Muscle of back (tissue), 11 donors: ENCODE measurements around the gene CDKAL1. TPM values are rescaled to one million over a fixed set of nuclear protein-coding genes. Genes with fewer than 3 reads are reported as not detected.
A peak's percentile ranks its signal among the peaks of the same experiment; 100 is the strongest.
"Not testable (repeated sequence)": the region's sequence is repeated elsewhere in the genome, so short reads cannot be mapped to it uniquely, and the experiment has no call there.

ENCODE experiments used
- DNase-seq, 3 donors: peaks; one replicate each; pipeline versions ENCODE4 v3.0.0 to v3.0.0-alpha.2; 2013
- polyA plus RNA-seq, 10 donors: library from polyadenylated mRNA; unstranded; fragments of 120-200 nt; gene quantifications; one replicate each; pipeline ENCODE4 v1.2.1, GENCODE V29; 2013; ENCODE audit not compliant: insufficient read length in 10 of 10

The CDKAL1 gene
- polyA plus RNA-seq, 10 donors, result 10.7 to 17.1 (median 13.9) TPM

DNA sequence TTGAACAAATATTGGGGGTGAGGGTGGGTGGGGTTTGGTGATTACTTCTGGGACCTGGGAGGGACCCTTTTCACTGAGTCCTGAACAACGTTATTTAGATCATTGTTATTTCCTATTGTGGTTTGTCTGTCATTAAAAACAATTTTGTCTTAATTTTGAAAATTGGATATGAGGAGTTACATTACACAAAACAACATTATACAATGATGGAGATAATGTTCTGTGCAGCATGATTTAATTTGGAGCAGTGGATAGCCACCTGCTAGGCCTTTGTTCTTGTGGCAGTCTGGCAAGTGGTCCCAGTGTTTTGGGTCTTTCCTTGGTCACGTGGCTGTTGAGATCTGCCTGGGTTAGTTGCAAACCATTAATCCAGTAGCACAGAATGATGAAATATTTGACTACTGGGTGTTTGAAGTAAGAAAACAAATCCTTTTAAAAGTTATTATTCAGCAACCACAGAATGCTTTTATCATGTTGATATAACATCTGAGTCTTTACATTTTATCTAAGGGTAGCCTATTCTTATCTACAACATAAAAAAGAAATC is 172.8 kb downstream of the CDKAL1 start:
- no peak for DNase-seq

DNA sequence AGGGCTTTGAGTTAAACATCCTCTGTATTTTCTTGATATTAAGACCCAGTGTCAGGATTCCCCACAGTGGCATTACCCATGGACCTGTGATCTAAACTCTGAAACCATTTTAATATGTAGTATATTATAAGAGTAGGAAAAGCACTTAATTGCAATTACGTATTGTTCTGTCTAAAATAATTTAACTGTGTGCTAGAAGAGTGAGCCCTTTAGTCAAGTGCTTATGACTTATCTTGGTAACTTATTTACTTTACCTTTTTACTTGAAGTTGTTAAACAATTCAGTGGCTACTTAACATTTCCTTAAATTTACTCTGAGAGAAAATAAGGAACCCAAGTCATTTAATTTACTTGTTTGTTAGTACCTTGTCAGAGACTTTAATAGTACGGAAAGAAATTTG is 173.6 kb downstream of the CDKAL1 start:
- DNase-seq, result no peak

DNA sequence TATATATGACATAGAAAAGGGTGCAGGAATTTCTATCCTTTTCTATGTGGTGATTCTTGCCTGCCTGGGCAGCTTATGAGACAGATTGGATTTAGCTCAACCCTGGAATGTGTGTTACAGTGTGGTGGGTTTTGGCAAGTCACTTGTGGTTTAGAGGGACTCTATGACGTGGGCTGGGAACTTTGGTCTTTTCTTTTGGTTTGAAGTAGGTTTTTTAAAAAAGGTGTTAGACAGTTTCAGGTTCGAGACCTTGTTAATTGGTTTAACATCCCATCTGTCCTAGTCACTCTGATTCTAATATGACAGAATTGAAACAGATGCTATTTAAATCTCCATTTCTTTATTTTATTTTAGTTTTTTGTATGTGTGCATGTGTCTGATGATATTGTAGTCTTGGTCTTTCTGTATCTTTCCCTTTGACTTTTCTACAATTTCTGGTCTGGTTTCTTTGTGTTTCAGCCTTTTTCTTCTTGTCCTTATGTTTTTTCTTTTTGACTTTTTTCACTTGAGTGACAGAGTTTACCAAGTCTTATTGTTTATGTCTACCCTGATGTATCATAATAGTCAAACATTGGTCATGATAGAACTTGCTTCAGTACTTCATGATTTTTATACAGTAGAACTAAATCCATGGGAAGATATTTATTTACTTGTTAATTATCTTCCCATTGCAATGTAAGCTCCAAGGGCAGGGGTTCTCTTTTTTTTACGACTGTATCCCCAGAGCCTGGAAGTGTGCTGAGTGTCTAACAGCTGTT is 174.3 kb downstream of the CDKAL1 start:
- no peak for DNase-seq

DNA sequence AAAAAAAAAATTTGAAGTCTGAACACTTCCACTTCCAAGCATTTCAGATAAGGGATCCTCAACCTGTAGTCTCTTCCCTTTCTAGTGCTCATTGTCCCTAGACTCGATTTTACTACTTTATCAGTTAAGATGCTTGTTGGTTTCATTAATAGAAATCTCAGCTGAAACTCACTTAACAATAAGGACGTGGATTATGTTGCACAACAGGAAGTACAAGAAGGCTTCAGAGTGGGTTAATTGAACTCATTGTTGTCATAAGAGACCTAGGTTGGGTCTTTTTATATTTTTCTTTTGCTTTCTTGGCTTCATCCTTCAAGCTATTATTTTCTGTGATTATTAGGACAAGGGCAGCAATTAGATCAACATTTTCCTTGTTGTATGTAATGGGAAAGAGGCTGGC is 175.2 kb downstream of the CDKAL1 start:
- no peak for DNase-seq

DNA sequence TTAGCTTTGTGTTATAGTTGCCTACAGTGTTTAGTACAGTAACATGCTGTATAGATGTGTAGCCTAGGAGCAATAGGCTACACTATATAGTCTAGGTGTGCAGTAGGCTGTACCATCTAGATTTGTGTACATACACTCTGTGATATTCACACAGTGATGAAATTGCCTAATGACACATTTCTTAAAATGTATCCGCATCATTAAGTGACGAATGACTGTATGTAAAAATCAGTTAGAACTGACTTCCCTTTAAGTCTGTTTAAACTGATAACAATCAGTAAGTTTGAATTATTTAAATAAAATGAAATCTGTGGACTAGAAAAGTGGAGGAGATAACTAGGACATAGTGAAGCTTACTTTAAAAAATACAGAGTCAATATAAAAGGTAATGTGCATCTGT is 176.1 kb downstream of the CDKAL1 start:
- DNase-seq, result no peak

DNA sequence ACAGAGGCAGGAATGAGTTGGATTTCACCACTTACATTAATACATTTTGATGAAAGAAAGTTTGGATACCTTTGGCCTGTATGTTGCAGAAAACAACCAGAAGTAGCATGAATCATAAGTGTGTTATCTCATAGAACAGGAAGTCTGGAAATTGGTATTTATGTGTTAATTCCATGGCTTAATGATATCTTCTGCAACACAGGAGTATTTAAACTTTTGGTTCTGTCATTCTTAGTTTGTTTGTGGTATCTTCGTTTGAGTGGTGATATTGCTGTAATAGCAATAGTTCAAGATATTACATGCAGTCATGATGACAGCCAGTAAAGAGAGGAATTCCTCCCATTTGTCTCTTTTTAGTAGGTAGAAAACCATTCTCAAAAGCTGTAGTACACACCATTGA is 177.3 kb downstream of the CDKAL1 start:
- no peak for DNase-seq

DNA sequence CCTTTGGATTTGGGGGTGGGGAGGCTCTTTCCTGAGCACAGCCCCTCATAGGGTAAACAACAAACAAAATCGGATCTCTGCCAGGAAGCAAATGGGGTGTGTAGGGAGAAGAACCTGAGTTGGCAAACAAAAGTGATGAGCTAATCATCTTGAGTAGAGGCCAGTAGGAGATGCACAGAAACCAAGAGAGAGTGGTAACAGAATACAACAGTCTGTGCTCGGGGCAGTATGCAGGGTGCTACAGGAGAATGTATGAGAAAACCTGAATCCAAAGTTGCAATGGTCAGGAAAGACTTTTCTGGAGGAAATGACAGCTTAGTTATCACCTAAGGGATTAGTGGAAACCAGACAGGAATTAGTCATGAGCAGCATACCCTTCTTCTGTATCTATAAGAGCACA is 177.8 kb downstream of the CDKAL1 start:
- no peak for DNase-seq

DNA sequence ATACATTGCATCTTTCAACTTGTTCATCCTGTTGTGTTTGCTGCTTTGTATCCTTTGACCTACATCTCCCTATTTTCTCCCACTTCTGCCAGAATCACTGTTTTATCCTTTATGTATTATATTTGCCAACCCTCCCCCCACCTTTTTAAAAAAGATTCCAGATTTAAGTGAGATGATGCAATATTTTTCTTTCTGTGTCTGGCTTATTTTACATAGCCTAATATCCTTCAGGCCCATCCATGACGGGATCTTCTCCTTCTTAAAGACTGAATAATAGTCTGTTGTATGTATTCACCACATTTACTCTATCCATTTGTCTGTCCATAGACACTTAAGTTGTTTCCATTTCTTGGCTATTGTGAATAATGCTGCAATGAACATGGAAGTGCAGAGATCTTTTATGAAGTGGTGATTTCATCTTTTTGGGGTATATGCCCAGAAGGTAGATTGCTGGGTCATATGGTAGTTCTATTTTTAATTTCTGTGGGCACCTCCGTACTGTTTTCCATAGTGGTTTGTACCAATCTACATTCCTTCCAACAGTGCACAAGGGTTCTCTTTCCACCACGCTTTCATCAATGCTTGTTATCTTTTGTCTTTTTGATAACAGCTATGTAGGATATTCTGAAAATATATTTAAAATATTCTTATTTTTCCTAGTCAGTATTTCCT is 181.0 kb downstream of the CDKAL1 start:
- DNase-seq, result no peak

DNA sequence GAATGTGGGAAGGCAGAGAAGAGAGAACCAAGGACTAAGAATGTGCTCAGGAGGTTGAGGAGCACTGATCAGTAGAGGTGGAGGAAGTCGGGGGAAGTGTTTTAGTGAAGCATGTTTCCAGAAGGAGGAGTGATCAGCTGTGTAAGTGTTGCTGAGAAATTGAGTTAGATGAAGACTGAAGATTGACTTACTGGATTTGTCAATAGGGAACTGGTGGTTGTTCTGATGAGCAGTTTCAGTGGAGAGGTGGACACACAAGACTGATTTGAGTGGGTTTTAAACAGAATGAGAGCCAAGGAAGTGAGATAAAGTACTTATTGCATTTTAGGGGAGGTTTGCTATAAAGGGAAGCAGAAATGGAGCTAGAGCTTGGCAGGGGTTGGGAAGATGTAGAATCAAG is 182.6 kb downstream of the CDKAL1 start:
- no peak for DNase-seq

DNA sequence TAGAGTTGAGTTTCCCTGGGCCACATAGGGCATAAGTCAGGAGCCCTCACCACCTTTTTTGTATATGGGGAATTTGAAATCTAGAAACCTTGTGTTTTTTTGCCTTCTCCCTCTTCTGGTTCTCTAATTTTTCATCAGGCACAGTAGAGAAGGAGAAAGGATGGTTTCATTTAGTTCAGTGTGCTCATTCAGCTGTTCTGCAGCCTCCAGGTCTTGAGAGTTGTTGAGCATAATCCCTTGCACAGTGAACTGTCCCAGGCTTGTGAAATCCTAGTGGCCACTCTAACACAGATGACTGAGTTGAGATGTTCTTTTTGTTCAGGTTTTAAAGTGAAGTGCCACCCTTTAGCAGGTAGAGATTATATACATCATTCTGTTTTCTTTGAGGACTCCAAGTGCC is 183.5 kb downstream of the CDKAL1 start:
- no peak for DNase-seq

DNA sequence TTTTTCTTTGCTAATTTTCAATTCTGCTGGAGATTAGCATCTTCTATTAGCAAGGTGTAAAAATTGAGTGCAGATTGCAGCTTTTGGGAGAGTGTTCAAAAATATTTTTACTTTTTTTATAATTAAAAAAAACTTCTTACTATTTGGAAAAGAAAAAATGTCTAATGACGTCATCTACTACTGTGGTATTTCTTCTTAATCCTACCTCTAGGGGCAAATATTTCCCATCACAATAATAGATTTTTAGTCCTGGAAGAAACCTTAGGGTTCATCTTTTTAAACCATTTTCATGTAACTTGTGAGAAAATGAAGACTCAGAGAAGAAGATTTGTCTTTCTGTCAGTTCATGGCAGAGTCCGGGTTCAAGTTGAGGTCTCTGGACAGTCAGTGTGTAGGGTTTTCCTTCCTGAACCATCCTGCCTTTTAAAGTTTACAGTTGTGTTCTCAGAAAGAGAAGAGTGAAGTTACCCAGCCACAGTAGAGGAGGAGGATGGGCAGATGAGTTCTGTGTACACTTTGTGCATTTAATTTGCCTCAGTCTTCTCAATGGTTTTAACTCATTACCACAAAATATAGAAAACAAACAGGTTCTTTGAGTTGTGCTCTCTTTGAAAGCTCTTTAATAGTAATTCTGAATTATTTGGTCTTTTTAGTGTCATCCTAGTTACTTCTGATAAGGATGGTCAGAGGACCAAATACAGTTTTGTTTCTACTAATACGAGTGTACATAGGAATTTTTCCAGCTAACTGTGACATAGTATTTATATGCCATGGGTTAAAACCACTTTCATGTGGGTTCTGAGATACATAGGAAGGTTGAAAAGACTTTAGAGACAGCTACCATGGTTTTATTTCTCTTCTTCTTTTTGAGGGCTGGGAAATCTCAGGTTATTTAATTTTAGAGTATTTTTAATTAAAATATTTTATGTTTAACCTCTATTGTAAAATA is 184.7 kb downstream of the CDKAL1 start:
- no peak for DNase-seq

DNA sequence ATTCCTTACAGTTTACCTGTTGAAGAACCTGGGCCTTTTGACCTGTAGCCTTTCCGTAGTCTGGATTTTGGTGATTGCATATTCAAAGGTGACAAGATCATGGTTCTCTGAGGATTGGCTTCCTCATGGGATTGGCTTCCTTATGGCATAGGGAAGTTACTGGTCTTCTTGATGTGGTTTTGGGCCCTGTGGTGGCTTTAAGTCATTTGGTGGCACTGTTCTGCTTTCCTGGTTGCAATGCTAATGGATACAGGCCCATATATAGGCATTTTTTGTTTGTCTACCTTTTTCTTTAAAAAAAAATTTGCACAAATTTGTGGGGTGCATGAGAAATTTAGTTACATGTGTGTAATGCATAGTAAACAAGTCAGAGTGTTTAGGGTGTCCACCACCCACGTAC is 185.7 kb downstream of the CDKAL1 start:
- no peak for DNase-seq

DNA sequence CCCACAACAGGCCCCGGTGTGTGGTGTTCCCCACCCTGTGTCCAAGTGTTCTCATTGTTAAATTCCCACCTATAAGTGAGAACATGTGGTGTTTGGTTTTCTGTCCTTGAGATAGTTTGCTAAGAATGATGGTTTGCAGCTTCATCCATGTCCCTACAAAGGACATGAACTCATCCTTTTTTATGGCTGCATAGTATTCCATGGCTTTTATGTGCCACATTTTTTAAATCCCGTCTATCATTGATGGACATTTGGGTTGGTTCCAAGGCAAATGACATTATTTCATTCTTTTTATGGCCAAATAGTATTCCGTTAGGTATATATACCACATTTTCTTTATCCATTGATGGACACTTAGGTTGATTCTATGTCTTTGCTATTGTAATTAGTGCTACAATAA is 186.9 kb downstream of the CDKAL1 start:
- not testable (repeated sequence) for DNase-seq

DNA sequence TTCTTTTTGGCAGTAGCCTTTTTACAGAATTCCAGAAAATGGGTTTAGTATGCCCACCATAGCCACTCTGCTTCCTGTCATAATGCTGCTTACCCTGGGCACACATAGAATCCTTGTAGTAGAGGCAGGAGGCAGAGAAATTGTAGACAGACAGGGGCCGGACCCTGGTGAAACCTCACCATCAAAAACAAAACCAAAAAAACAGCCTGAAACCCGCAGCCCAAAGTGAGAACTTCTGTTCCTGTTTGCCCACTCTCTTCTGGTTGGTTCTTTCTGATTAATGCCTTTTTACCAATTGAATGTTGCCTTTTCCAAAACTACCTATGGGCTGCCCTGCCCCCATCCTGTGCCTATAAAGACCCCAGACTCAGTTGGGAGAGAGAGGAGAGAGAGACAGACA is 188.2 kb downstream of the CDKAL1 start:
- no peak for DNase-seq

DNA sequence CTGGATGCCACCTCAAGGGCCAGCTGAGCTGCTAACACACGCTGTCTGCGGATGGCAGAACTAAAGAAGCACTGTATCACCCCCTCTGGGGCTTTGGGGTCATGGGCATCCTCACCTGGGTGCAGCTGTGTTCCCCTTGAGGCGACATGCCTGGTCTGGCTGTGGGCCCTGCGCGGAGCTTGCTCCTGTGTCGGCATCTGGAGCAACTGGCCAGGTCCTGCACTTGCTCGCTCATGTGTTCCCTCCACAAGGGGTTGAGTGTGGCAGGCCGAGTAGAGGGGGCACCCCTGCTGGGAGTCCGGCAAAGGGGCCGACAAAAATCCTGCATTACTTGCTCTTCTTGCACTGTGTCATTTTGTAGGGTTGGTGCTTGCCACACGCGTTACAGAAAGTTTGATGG is 189.0 kb downstream of the CDKAL1 start:
- DNase-seq, result no peak

DNA sequence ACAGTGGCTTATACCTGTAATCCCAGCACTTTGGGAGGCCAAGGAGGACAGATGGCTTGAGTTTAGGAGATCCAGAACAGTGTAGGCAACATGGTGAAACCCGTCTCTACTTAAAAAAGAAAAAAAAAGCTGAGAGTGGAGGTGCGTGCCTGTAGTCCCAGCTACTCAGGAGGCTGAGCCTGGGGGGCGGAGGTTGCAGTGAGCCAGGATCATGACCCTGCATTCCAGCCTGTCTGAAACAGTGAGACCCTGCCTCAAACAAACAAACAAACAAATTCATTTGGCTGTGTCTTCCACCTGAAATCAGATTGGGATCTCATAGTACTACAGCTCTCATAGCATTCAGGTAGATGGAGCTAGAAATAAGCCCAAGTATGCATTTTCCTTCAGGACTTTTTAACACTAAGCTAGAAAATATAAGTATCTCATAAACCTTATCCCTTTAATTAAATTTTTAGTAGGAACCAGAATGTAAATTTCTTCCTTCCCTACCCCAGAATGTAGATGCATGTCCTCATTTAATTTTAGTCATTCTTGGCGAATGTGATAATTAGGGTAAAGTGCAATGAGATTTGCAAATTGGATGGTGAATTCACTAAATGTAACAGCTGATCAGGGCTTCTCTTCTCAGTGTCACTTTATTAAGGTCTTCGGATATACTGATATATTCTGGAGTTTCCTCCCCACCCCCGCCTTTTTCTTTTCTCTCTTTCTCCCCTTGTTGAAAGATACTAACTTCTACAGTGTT is 190.4 kb downstream of the CDKAL1 start:
- DNase-seq, result no peak

DNA sequence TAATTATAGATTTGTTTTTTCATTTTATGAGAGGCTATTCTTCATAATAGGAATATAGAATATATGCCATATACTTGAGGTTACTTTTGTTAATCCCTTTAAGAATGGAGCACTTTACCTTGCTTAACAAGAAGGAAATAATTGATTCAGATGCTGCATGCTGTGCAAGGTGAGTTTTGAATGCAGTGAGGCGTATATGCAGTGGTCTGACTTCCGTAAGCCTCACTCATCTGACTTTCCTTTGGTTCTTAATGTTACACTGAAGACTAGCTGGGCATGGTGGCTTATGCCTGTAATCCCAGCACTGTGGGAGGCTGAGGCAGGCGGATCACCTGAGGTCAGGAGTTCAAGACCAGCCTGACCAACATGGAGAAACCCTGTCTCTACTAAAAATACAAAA is 191.0 kb downstream of the CDKAL1 start:
- DNase-seq, result not testable (repeated sequence)

DNA sequence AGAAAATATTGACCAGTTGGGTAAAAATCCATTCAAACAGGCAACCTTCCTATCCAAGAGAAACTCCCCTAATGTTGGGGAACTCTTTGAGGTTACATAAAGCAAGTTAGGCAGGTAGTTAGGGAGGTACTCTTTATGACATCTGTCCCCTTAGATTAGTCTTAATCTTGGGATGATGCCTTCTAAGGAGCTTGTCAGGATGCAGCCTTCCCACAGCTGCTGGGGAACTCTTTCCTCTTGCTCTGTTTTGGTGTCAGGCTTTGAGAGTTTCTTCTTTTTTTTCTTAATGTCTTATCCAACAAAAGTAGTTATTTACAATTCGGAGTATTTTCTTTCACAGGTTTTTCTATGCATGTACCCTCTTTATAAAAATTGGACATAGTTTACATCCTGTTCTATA is 194.8 kb downstream of the CDKAL1 start:
- DNase-seq, result no peak

DNA sequence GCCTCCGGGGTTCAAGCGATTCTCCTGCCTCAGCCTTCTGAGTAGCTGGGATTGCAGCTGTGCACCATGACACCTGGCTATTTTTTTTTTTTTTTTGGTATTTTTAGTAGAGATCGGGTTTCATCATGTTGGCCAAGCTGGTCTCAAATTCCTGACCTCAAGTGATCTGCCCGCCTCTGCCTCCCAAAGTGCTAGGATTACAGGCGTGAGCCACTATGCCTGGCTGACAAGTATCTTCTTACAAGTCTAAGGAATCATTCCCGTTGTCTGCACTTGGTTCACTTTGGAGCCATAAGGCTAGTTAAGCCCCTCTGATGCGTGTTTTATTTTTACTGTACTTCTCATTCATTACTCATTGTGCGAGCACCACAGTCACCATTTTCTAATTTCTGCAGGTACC is 198.1 kb downstream of the CDKAL1 start:
- DNase-seq, result peak in 2 of 3 donors; percentile 7 to 28

DNA sequence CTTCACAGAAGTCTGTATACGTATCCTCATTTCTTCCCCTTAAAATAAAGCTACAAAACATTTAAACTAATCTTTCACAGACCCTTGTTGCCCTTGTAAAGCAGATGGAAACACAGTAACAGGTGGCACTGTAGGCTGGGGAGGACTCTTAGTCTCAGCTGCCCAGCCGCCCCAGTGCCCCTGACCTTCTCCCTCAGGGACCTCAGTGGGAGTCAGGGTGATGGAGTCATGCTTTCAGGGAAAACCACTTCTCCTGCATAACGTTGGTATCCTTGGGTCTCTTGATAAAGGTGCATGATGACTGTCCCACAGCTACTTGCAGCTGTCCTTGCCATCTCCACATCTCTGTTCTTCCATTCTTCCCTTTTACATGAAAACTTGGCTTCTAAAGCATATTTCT is 198.6 kb downstream of the CDKAL1 start:
- DNase-seq, result no peak

DNA sequence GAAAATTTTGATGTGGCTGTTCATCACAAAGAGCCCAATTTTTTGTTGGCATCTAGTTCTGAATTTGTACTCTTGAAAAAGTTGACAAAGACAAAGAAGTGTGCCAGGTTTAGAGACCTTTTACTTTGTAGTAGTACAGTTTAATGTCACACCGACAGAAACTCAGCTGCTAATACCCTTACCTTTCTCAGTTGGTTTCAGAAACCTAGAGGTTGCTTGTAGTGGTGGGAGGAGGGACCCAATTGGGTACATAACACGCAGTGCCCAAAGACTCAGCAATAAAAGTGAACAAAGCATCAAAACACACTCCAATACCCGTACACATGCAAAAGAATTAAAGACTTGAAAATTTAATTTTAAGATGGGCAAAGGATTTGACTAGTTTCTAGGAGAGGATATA is 203.7 kb downstream of the CDKAL1 start:
- DNase-seq, result no peak

DNA sequence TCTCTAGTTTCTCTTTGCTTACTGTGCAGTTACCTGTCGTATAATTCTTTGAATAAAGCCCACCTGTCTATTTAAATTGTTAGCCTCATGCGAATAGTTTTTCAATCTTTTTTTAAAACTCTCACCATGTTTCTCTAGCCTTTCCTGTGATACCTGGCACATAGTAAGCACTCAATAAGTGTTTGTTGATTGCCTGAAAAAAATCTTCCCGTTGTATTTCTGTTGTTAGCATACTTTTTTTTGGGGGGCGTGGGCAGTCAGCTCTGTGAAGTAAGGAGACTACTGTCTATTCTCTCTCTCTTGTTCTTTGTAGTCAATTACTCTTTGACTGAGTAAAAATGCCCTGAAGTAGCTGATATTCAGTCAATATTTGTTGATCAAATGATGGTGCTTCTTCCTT is 205.8 kb downstream of the CDKAL1 start:
- DNase-seq, result no peak
